ENCODE data around the gene SMCHD1.

Gene SMCHD1

GRCh38 chr18:2686349-2686968 is 30.9 kb downstream of the SMCHD1 start:
- no peak overlapping the region for H3K27ac ChIP-seq
- no peak overlapping the region for H3K4me3 ChIP-seq (ENCODE audit: low read depth in 1 of 2, low read length in 1 of 2)
- TF ChIP-seq CTCF (IDR thresholded peaks at IDR 0.05) = no peak
- H3K36me3 ChIP-seq = peaks cover 97% of the 10 kb centered on the region
- no peaks in the 10 kb centered on the region for H3K9me3 ChIP-seq
- no peaks in the 10 kb centered on the region for H3K27me3 ChIP-seq
- peaks cover 0 to 2% of the 10 kb centered on the region in 2 experiments for H3K4me1 ChIP-seq (ENCODE audit: control insufficient read depth in 1 of 2, insufficient read depth in 1 of 2, low read depth in 1 of 2, low read length in 1 of 2)

- Histone ChIP-seq H3K27ac (no peak overlapping the region), H3K4me1 (ENCODE audit: control insufficient read depth in 1 of 2, insufficient read depth in 1 of 2, low read depth in 1 of 2, low read length in 1 of 2) (peaks cover 0 to 2% of the 10 kb centered on the region in 2 experiments), H3K27me3 (no peaks in the 10 kb centered on the region), H3K36me3 (peaks cover 99% of the 10 kb centered on the region), H3K9me3 (no peaks in the 10 kb centered on the region), H3K4me3 (ENCODE audit: low read depth in 1 of 2, low read length in 1 of 2) (no peak overlapping the region)
- no peak for TF ChIP-seq CTCF (IDR thresholded peaks at IDR 0.05)
These were observed 32.0 kb downstream of the SMCHD1 start for GRCh38 chr18:2687390-2688001.

GRCh38 chr18:2692508-2692907 is 37.0 kb downstream of the SMCHD1 start:
- Histone ChIP-seq H3K9me3 (no peaks in the 10 kb centered on the region), H3K27ac (no peak overlapping the region), H3K4me3 (ENCODE audit: low read depth in 1 of 2, low read length in 1 of 2) (no peak overlapping the region), H3K4me1 (ENCODE audit: control insufficient read depth in 1 of 2, insufficient read depth in 1 of 2, low read depth in 1 of 2, low read length in 1 of 2) (no peaks in the 10 kb centered on the region), H3K36me3 (peaks cover 100% of the 10 kb centered on the region), H3K27me3 (no peaks in the 10 kb centered on the region)
- TF ChIP-seq CTCF (IDR thresholded peaks at IDR 0.05) = no peak

GRCh38 chr18:2697184-2697583 is 41.7 kb downstream of the SMCHD1 start:
- no peaks in the 10 kb centered on the region for H3K4me1 ChIP-seq (ENCODE audit: control insufficient read depth in 1 of 2, insufficient read depth in 1 of 2, low read depth in 1 of 2, low read length in 1 of 2)

GRCh38 chr18:2699001-2699400 is 43.5 kb downstream of the SMCHD1 start:
- H3K36me3 ChIP-seq = peaks cover 100% of the 10 kb centered on the region
- H3K4me1 ChIP-seq (ENCODE audit: control insufficient read depth in 1 of 2, insufficient read depth in 1 of 2, low read depth in 1 of 2, low read length in 1 of 2) = no peaks in the 10 kb centered on the region
- H3K27me3 ChIP-seq = no peaks in the 10 kb centered on the region
- no peak for TF ChIP-seq CTCF (IDR thresholded peaks at IDR 0.05)
- no peak overlapping the region for H3K4me3 ChIP-seq (ENCODE audit: low read depth in 1 of 2, low read length in 1 of 2)
- no peaks in the 10 kb centered on the region for H3K9me3 ChIP-seq
- H3K27ac ChIP-seq = no peak overlapping the region

More at GRCh38 chr18:2697184-2697583, 41.7 kb downstream of the SMCHD1 start:
- H3K27ac ChIP-seq = no peak overlapping the region
- peaks cover 100% of the 10 kb centered on the region for H3K36me3 ChIP-seq
- no peak overlapping the region for H3K4me3 ChIP-seq (ENCODE audit: low read depth in 1 of 2, low read length in 1 of 2)
- no peak for TF ChIP-seq CTCF (IDR thresholded peaks at IDR 0.05)
- no peaks in the 10 kb centered on the region for H3K27me3 ChIP-seq
- no peaks in the 10 kb centered on the region for H3K9me3 ChIP-seq

Data from neutrophil (primary cell).